MCF 10A (cell line): Measurements from ENCODE around the gene CCDC172. TPM values are rescaled to one million over a fixed set of nuclear protein-coding genes. Genes with fewer than 3 reads are reported as not detected.

Experiments
- BruUV-seq: library from RNA; stranded (reverse); fragments of 400-500 nt; replicated peaks from 2 replicates; lab custom pipeline; 2021; lab: Mats Ljungman, UMichigan
- CTCF ChIA-PET: fragments of 300-600 bp; sonication (Branson Sonifier 250); formaldehyde crosslinking; extraction: SDS; loops from one replicate; lab custom pipeline; 2021; ENCODE audit warnings: antibody characterized with exemption, inconsistent platforms; lab: Yijun Ruan, JAX
- POLR2A ChIA-PET: fragments of 300-600, 350-650 bp; sonication (Branson Sonifier 250); formaldehyde crosslinking; extraction: SDS; loops from one replicate; lab custom pipeline; 2020; ENCODE audit warnings: antibody characterized with exemption, inconsistent platforms; lab: Yijun Ruan, JAX
- DNase-seq: peaks from one replicate; pipeline ENCODE4 v3.0.0-alpha.2; 2018; ENCODE audit not compliant: unreplicated experiment
- H3K27ac Mint-ChIP-seq: one replicate; pipeline ENCODE4 v1.8.0; 2022; ENCODE audit warnings: mild to moderate bottlenecking, low read depth, mixed read lengths; ENCODE audit not compliant: unreplicated experiment
- H3K27me3 Mint-ChIP-seq: one replicate; pipeline ENCODE4 v1.8.0; 2022; ENCODE audit warnings: mixed read lengths; ENCODE audit not compliant: insufficient read depth, unreplicated experiment
- H3K36me3 Mint-ChIP-seq: one replicate; pipeline ENCODE4 v1.8.0; 2022; ENCODE audit warnings: mild to moderate bottlenecking, moderate library complexity, mixed read lengths; ENCODE audit not compliant: insufficient read depth, unreplicated experiment
- H3K4me1 Mint-ChIP-seq: one replicate; pipeline ENCODE4 v1.8.0; 2022; ENCODE audit warnings: mixed read lengths; ENCODE audit not compliant: insufficient read depth, unreplicated experiment
- H3K4me3 Mint-ChIP-seq: one replicate; pipeline ENCODE4 v1.8.0; 2022; ENCODE audit warnings: mild to moderate bottlenecking, moderate library complexity, mixed read lengths; ENCODE audit not compliant: unreplicated experiment
- H3K9me3 Mint-ChIP-seq: one replicate; pipeline ENCODE4 v1.8.0; 2022; ENCODE audit warnings: mixed read lengths; ENCODE audit not compliant: unreplicated experiment
- CTCF ChIP-seq: fragments of 200-600 bp; IDR thresholded peaks from one replicate; pipeline ENCODE4 v1.8.0; 2022; ENCODE audit warnings: antibody characterized with exemption, mild to moderate bottlenecking; ENCODE audit not compliant: unreplicated experiment
- intact Hi-C: fragments of 100-400 bp; cut with micrococcal nuclease; formaldehyde crosslinking; loops from 2 replicates; pipeline ENCODE4 v1.14.1; 2022
- total RNA-seq: library from RNA; stranded (reverse); gene quantifications from 2 replicates; pipeline ENCODE4 v1.2.3, GENCODE V29; 2022

CCDC172 gene
- total RNA-seq, 1 experiment from 2014 or later = not detected

DNA sequence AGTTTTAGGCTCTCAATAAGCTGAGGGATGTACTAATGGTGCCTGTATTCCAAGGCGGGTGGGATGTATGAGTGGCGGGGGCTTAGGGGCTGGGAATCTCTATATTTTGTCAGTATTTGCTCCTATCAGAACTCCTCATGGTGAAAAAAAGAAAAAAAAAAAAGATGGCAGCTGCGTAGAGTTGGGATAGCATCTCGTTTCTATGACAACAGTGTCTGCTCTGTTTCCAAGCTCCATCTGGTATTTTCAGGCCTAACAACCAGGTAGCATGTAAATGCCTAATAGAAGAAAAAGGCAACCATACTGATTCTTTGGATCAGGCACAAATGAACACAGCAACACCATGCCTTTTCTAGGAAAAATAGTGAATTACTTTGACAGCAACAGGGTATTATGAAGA lies 11.7 kb upstream of the CCDC172 start:
- CTCF ChIA-PET = no interaction called here
- H3K9me3 Mint-ChIP-seq = no peaks in the 10 kb centered on the region
- no peak for DNase-seq
- no peaks in the 10 kb centered on the region for H3K4me1 Mint-ChIP-seq
- H3K4me3 Mint-ChIP-seq = no peak overlapping the region
- intact Hi-C loops = no loop called here
- H3K27me3 Mint-ChIP-seq = no peaks in the 10 kb centered on the region
- no peak overlapping the region for H3K27ac Mint-ChIP-seq
- BruUV-seq = no TSS peak
- H3K36me3 Mint-ChIP-seq = peaks cover 6% of the 10 kb centered on the region
- TF ChIP-seq CTCF = no peak
- POLR2A ChIA-PET = no interaction called here

GRCh38 chr10:116316503-116316902 lies 7.7 kb upstream of the CCDC172 start:
- no peaks in the 10 kb centered on the region for H3K4me1 Mint-ChIP-seq
- no peaks in the 10 kb centered on the region for H3K27me3 Mint-ChIP-seq
- H3K27ac Mint-ChIP-seq = no peak overlapping the region
- no peak for DNase-seq
- BruUV-seq = no TSS peak
- ChIA-PET POLR2A (no interaction called here), CTCF (interaction anchor here (0.6 kb wide), 2 partner anchors 365 to 517 kb away, joined by 3 read pairs; no protein-coding TSS in a partner anchor)
- H3K4me3 Mint-ChIP-seq = no peak overlapping the region
- TF ChIP-seq CTCF = no peak
- peaks cover 6% of the 10 kb centered on the region for H3K36me3 Mint-ChIP-seq
- intact Hi-C loops = no loop called here
- H3K9me3 Mint-ChIP-seq = no peaks in the 10 kb centered on the region

DNA sequence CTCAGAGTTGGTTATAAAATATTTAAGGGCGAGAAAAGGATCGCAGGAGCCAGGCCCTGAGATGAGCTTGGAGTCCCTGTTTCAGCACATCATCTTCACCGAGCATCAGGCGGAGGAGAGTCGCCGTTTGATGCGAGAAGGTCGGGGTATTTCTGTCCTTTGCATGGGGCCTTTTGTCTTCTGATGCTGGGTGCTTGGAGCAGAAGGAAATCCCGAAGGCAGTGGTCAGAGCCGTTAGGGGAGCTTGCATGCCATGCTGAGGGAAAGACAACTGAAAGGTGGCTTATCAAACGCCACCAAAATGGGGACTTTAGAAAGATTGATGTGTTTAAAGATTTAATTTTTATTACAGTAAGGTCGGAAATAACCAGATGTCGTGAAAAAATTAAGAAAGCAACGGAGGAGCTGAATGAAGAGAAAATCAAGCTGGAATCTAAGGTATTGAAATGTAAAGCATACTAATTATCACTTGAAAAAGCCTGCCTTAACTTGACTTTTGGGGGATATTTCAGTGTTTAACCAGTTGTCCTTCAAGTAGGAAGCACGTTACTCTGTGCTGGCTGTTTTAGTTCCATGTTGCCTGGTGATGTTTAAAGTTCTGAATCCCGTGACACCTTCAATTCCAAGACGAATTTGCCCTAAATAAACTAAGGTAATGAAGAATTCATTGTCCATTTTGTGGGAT lies 845 bp downstream of the CCDC172 start:
- TF ChIP-seq CTCF = no peak
- DNase-seq = no peak
- no TSS peak for BruUV-seq
- H3K27ac Mint-ChIP-seq = no peak overlapping the region
- H3K4me3 Mint-ChIP-seq = no peak overlapping the region
- no peaks in the 10 kb centered on the region for H3K9me3 Mint-ChIP-seq
- intact Hi-C loops = no loop called here
- no peaks in the 10 kb centered on the region for H3K4me1 Mint-ChIP-seq
- CTCF ChIA-PET = no interaction called here
- POLR2A ChIA-PET = no interaction called here
- no peaks in the 10 kb centered on the region for H3K27me3 Mint-ChIP-seq
- no peaks in the 10 kb centered on the region for H3K36me3 Mint-ChIP-seq

- DNase-seq = no peak
- TF ChIP-seq CTCF = no peak
- no peak overlapping the region for H3K4me3 Mint-ChIP-seq
These were observed 1.7 kb downstream of the CCDC172 start for GRCh38 chr10:116325987-116326386.

More at GRCh38 chr10:116325987-116326386, 1.7 kb downstream of the CCDC172 start:
- BruUV-seq = no TSS peak
- Mint-ChIP-seq H3K27ac (no peak overlapping the region), H3K27me3 (no peaks in the 10 kb centered on the region), H3K36me3 (no peaks in the 10 kb centered on the region), H3K9me3 (no peaks in the 10 kb centered on the region), H3K4me1 (no peaks in the 10 kb centered on the region)
- CTCF ChIA-PET = no interaction called here
- POLR2A ChIA-PET = no interaction called here
- intact Hi-C loops = no loop called here
